Keratinocyte (primary cell): ENCODE data around the gene TNFSF11. TPM values are rescaled to one million over a fixed set of nuclear protein-coding genes. Genes with fewer than 3 reads are reported as not detected.

Source experiments
- DNase-seq: peaks from one replicate; pipeline ENCODE4 v3.0.0-alpha.2; 2011; ENCODE audit warnings: low read depth, missing footprints, low spot score
- FAIRE-seq: peaks from 2 replicates; lab custom pipeline; 2011; peaks lifted over from hg19 to GRCh38; lab: Jason Lieb, UNC
- H2AFZ ChIP-seq: 2 replicates; pipeline ENCODE4 v1.6.0; 2012; ENCODE audit warnings: low read length, control low read depth, inconsistent platforms; ENCODE audit not compliant: control insufficient read depth
- H3K27ac ChIP-seq: 2 replicates; pipeline ENCODE4 v1.5.1; 2011; ENCODE audit warnings: low read length; ENCODE audit not compliant: control insufficient read depth, insufficient read depth
- H3K27me3 ChIP-seq: 3 replicates; pipeline ENCODE4 v1.6.0; 2011; ENCODE audit warnings: low read length; ENCODE audit not compliant: control insufficient read depth, insufficient read depth; ENCODE audit errors: extremely low read depth
- H3K36me3 ChIP-seq, 2 experiments: 2 replicates in 1 of 2; 3 replicates in 1 of 2; pipeline ENCODE4 v1.5.1; 2011; ENCODE audit warnings: low read length in 2 of 2, mild to moderate bottlenecking in 1 of 2; ENCODE audit not compliant: control insufficient read depth in 2 of 2, insufficient read depth in 2 of 2; ENCODE audit errors: extremely low read depth in 1 of 2
- H3K4me1 ChIP-seq: 3 replicates; pipeline ENCODE4 v1.5.1; 2011; ENCODE audit warnings: low read length; ENCODE audit not compliant: control insufficient read depth, insufficient read depth; ENCODE audit errors: extremely low read depth
- H3K4me2 ChIP-seq: 3 replicates; pipeline ENCODE4 v1.6.0; 2011; ENCODE audit warnings: low read depth, low read length; ENCODE audit not compliant: control insufficient read depth, insufficient read depth; ENCODE audit errors: extremely low read depth
- H3K4me3 ChIP-seq, 3 experiments: fragments of 200-600 bp in 1 of 3; sonication (generic) in 1 of 3; 2 replicates in 2 of 3; 3 replicates in 1 of 3; pipeline ENCODE4 v1.5.1; 2011 to 2016; ENCODE audit warnings: low read length in 3 of 3, mild to moderate bottlenecking in 3 of 3, control low read depth in 2 of 3, inconsistent platforms in 1 of 3, low read depth in 1 of 3, mixed read lengths in 1 of 3, mixed run types in 1 of 3, moderate library complexity in 1 of 3; ENCODE audit not compliant: control insufficient read depth in 2 of 3, insufficient read depth in 2 of 3; ENCODE audit errors: extremely low read depth in 1 of 3
- H3K79me2 ChIP-seq: 2 replicates; pipeline ENCODE4 v1.6.0; 2012; ENCODE audit warnings: low read length; ENCODE audit not compliant: control insufficient read depth, insufficient read depth
- H3K9ac ChIP-seq: 3 replicates; pipeline ENCODE4 v1.6.0; 2011; ENCODE audit warnings: low read length; ENCODE audit not compliant: control insufficient read depth, insufficient read depth; ENCODE audit errors: extremely low read depth
- H3K9me1 ChIP-seq: 3 replicates; pipeline ENCODE4 v1.6.0; 2011; ENCODE audit warnings: low read length; ENCODE audit not compliant: control insufficient read depth, insufficient read depth; ENCODE audit errors: extremely low read depth
- H3K9me3 ChIP-seq: 2 replicates; pipeline ENCODE4 v1.5.1; 2012; ENCODE audit warnings: low read depth, low read length; ENCODE audit not compliant: control insufficient read depth
- H4K20me1 ChIP-seq: 3 replicates; pipeline ENCODE4 v1.6.0; 2011; ENCODE audit warnings: low read length; ENCODE audit not compliant: control insufficient read depth, insufficient read depth; ENCODE audit errors: extremely low read depth
- CTCF ChIP-seq, 3 experiments: IDR thresholded peaks in 1 of 3; conservative IDR thresholded peaks in 1 of 3; optimal IDR thresholded peaks in 1 of 3; 2 replicates in 2 of 3; 3 replicates in 1 of 3; pipeline versions ENCODE3 to v1.5.1; 2011; ENCODE audit warnings: low read length in 3 of 3, mild to moderate bottlenecking in 3 of 3, moderate library complexity in 2 of 3, control low read depth in 1 of 3, inconsistent platforms in 1 of 3; ENCODE audit not compliant: insufficient read depth in 2 of 3; ENCODE audit errors: extremely low read depth in 1 of 3
- EZH2 ChIP-seq: IDR thresholded peaks from one replicate; pipeline ENCODE4 v1.6.1; 2012; ENCODE audit warnings: inconsistent platforms, mild to moderate bottlenecking, low read length, moderate library complexity
- dilution Hi-C: fragments of 300-500 bp; cut with MboI; formaldehyde crosslinking; loops from one replicate; pipeline ENCODE4 v1.7.0; 2020; ENCODE audit warnings: low sequenced_read_pairs; ENCODE audit not compliant: extremely low pct_ligation_motif_present
- polyA plus RNA-seq, 5 experiments: library from polyadenylated mRNA; depleted of rRNA in 3 of 5; stranded (reverse) in 3 of 5; stranded (forward) in 1 of 5; unstranded in 1 of 5; fragments of >200 nt; gene quantifications; 1 replicate in 1 of 5; 2 replicates in 3 of 5; 3 replicates in 1 of 5; pipeline versions ENCODE4 v1.2.1 to v1.2.3, GENCODE V29; 2011 to 2012; ENCODE audit warnings: missing spikeins in 2 of 5, low read depth in 1 of 5, low replicate concordance in 1 of 5

The TNFSF11 gene
- polyA plus RNA-seq, 1 donor (not counting 4 experiments of a cell fraction or from before 2014, with no cell fraction given): not detected

- Histone ChIP-seq H3K4me1 (no peaks in the 10 kb centered on the region), H4K20me1 (no peaks in the 10 kb centered on the region), H3K27me3 (peaks cover 38% of the 10 kb centered on the region), H3K4me3 (no peak overlapping the region), H3K4me2 (no peak overlapping the region), H2AFZ (no peak overlapping the region), H3K9me1 (no peaks in the 10 kb centered on the region), H3K9ac (no peak overlapping the region), H3K27ac (no peak overlapping the region), H3K9me3 (no peaks in the 10 kb centered on the region), H3K79me2 (no peaks in the 10 kb centered on the region), H3K36me3 (no peaks in the 10 kb centered on the region)
- DNase-seq: no peak
- no peak for FAIRE-seq
- dilution Hi-C loops: no loop called here
- TF ChIP-seq CTCF (optimal IDR thresholded peaks at IDR 0.05 in 1 of 3, IDR thresholded peaks at IDR 0.05 in 1 of 3, conservative IDR thresholded peaks at IDR 0.05 in 1 of 3; ENCODE audit: extremely low read depth in 1 of 3, insufficient read depth in 2 of 3, low read length in 3 of 3) (no peak), EZH2 (no peak)
Observed at GRCh38 chr13:42656161-42656560, 82.2 kb downstream of the TNFSF11 start.

- DNase-seq (no peak), FAIRE-seq (no peak)
- dilution Hi-C loops: no loop called here
- no peaks in the 10 kb centered on the region for H3K9me1 ChIP-seq
- no peaks in the 10 kb centered on the region for H3K36me3 ChIP-seq
- no peak for TF ChIP-seq CTCF (optimal IDR thresholded peaks at IDR 0.05 in 1 of 3, IDR thresholded peaks at IDR 0.05 in 1 of 3, conservative IDR thresholded peaks at IDR 0.05 in 1 of 3; ENCODE audit: extremely low read depth in 1 of 3, insufficient read depth in 2 of 3, low read length in 3 of 3)
- no peak for TF ChIP-seq EZH2
- no peak overlapping the region for H3K27ac ChIP-seq
- H3K79me2 ChIP-seq: no peaks in the 10 kb centered on the region
- no peaks in the 10 kb centered on the region for H4K20me1 ChIP-seq
- H3K4me2 ChIP-seq: no peak overlapping the region
- no peak overlapping the region for H2AFZ ChIP-seq
- no peaks in the 10 kb centered on the region for H3K9me3 ChIP-seq
- H3K27me3 ChIP-seq: peaks cover 37% of the 10 kb centered on the region
- H3K9ac ChIP-seq: no peak overlapping the region
- no peaks in the 10 kb centered on the region for H3K4me1 ChIP-seq
- H3K4me3 ChIP-seq: no peak overlapping the region
Observed at GRCh38 chr13:42656958-42657357, 83.0 kb downstream of the TNFSF11 start.

Other genes with a start within 250 kb of the TNFSF11 start
- gene FAM216B, start 207.4 kb downstream of the TNFSF11 start, polyA plus RNA-seq: not detected in 3 replicates